ENCODE results near the gene SNRK. TPM values are rescaled to one million over a fixed set of nuclear protein-coding genes. Genes with fewer than 3 reads are reported as not detected.

SNRK gene
- total RNA-seq, 1 donor from 2014 or later = 26.1 TPM

GRCh38 chr3:43284171-43284570 is 2.2 kb upstream of the SNRK start:
- no peak overlapping the region for H3K4me2 ChIP-seq
- TF ChIP-seq CTCF (IDR thresholded peaks at IDR 0.05) (no peak), EZH2phosphoT487 (IDR thresholded peaks at IDR 0.05) (no peak), EZH2 (IDR thresholded peaks at IDR 0.05) (no peak)
- Mint-ChIP-seq H3K4me3 (no peak overlapping the region), H3K27me3 (ENCODE audit: insufficient read depth, low read depth) (peaks cover 5% of the 10 kb centered on the region), H3K27ac (no peak overlapping the region), H3K4me1 (peaks cover 16% of the 10 kb centered on the region), H3K9me3 (no peaks in the 10 kb centered on the region), H3K36me3 (peaks cover 5% of the 10 kb centered on the region)
- H3K9me3 ChIP-seq (ENCODE audit: low read depth) = no peaks in the 10 kb centered on the region
- no peaks in the 10 kb centered on the region for H3K36me3 ChIP-seq
- H3K27me3 ChIP-seq = peaks cover 10% of the 10 kb centered on the region
- no peak for DNase-seq (ENCODE audit: low spot score)
- H3K9ac ChIP-seq = no peak overlapping the region
- no peak overlapping the region for H3K4me3 ChIP-seq
- peaks cover 23% of the 10 kb centered on the region for H3K79me2 ChIP-seq (ENCODE audit: low read depth)
- H2AFZ ChIP-seq (replicated peaks) = no peak overlapping the region
- H3F3A ChIP-seq (ENCODE audit: low read depth) = peaks cover 11% of the 10 kb centered on the region
- H3K27ac ChIP-seq = no peak overlapping the region
- H3K4me1 ChIP-seq = peaks cover 26% of the 10 kb centered on the region
- H4K20me1 ChIP-seq (ENCODE audit: low read depth) = peaks cover 23% of the 10 kb centered on the region

GRCh38 chr3:43285644-43286043 is 696 bp upstream of the SNRK start:
- no peak for TF ChIP-seq CTCF (IDR thresholded peaks at IDR 0.05)
- TF ChIP-seq EZH2 (IDR thresholded peaks at IDR 0.05) = no peak
- TF ChIP-seq EZH2phosphoT487 (IDR thresholded peaks at IDR 0.05) = no peak
- H3K4me3 ChIP-seq = peak overlapping the region; percentile 66
- peaks cover 6% of the 10 kb centered on the region for H3K36me3 Mint-ChIP-seq
- H4K20me1 ChIP-seq (ENCODE audit: low read depth) = peaks cover 38% of the 10 kb centered on the region
- peaks cover 10% of the 10 kb centered on the region for H3K27me3 ChIP-seq
- H3K27me3 Mint-ChIP-seq (ENCODE audit: insufficient read depth, low read depth) = peaks cover 5% of the 10 kb centered on the region
- H3K9me3 ChIP-seq (ENCODE audit: low read depth) = no peaks in the 10 kb centered on the region
- H3F3A ChIP-seq (ENCODE audit: low read depth) = peaks cover 11% of the 10 kb centered on the region
- H3K4me1 Mint-ChIP-seq = peaks cover 17% of the 10 kb centered on the region
- H3K79me2 ChIP-seq (ENCODE audit: low read depth) = peaks cover 38% of the 10 kb centered on the region
- peak overlapping the region; percentile 77 for H3K4me2 ChIP-seq
- peak overlapping the region; percentile 96 for H3K4me3 Mint-ChIP-seq
- H3K36me3 ChIP-seq = no peaks in the 10 kb centered on the region
- peak overlapping the region; percentile 98 for H2AFZ ChIP-seq (replicated peaks)
- no peak overlapping the region for H3K27ac Mint-ChIP-seq
- H3K9ac ChIP-seq = no peak overlapping the region
- H3K27ac ChIP-seq = no peak overlapping the region
- peak; percentile 31 for DNase-seq (ENCODE audit: low spot score)
- peaks cover 26% of the 10 kb centered on the region for H3K4me1 ChIP-seq
- H3K9me3 Mint-ChIP-seq = no peaks in the 10 kb centered on the region

- Mint-ChIP-seq H3K27me3 (ENCODE audit: insufficient read depth, low read depth) (peaks cover 5% of the 10 kb centered on the region), H3K27ac (peak overlapping the region; percentile 85), H3K9me3 (no peaks in the 10 kb centered on the region), H3K36me3 (peaks cover 6% of the 10 kb centered on the region), H3K4me3 (peak overlapping the region; percentile 95), H3K4me1 (peaks cover 17% of the 10 kb centered on the region)
- no peak overlapping the region for H2AFZ ChIP-seq (replicated peaks)
- H3K27me3 ChIP-seq = peaks cover 10% of the 10 kb centered on the region
- peak overlapping the region; percentile 92 for H3K4me3 ChIP-seq
- peaks cover 26% of the 10 kb centered on the region for H3K4me1 ChIP-seq
- H3K9ac ChIP-seq = peak overlapping the region; percentile 73
- no peak overlapping the region for H3K27ac ChIP-seq
- TF ChIP-seq EZH2phosphoT487 (IDR thresholded peaks at IDR 0.05) = no peak
- peak; percentile 28 for TF ChIP-seq EZH2 (IDR thresholded peaks at IDR 0.05)
- TF ChIP-seq CTCF (IDR thresholded peaks at IDR 0.05) = no peak
- peaks cover 50% of the 10 kb centered on the region for H4K20me1 ChIP-seq (ENCODE audit: low read depth)
- no peaks in the 10 kb centered on the region for H3K9me3 ChIP-seq (ENCODE audit: low read depth)
- peaks cover 11% of the 10 kb centered on the region for H3F3A ChIP-seq (ENCODE audit: low read depth)
- no peaks in the 10 kb centered on the region for H3K36me3 ChIP-seq
- H3K4me2 ChIP-seq = peak overlapping the region; percentile 80
- peaks cover 51% of the 10 kb centered on the region for H3K79me2 ChIP-seq (ENCODE audit: low read depth)
- DNase-seq (ENCODE audit: low spot score) = peak; percentile 72
Measured at GRCh38 chr3:43286841-43287499, 630 bp downstream of the SNRK start.

Data from neural progenitor cell (in vitro differentiated cells).